ENCODE data around the gene PCBP2. TPM values are rescaled to one million over a fixed set of nuclear protein-coding genes. Genes with fewer than 3 reads are reported as not detected.

Gene PCBP2
- total and polyA plus RNA-seq, 4 experiments from 2014 or later: 88.0 to 858 (median 483) TPM

- no peaks in the 10 kb centered on the region for H3K36me3 ChIP-seq (ENCODE audit: insufficient read depth, low read length)
- Mint-ChIP-seq H3K4me3 (peak within 1 kb of the TSS; percentile 89 to 98 (median 92)), H3K27ac (peak within 1 kb of the TSS; percentile 92 to 100 (median 99)), H3K36me3 (peaks cover 3 to 21% of the 10 kb centered on the region in 2 donors), H3K27me3 (no peaks in the 10 kb centered on the region), H3K4me1 (peaks cover 17 to 63% (median 45%) of the 10 kb centered on the region in 4 donors), H3K9me3 (peaks cover 0 to 4% (median 0%) of the 10 kb centered on the region in 8 donors)
- peak; percentile 98 to 99 (median 99) for DNase-seq
- peak within 1 kb of the TSS; percentile 79 to 91 for H3K4me3 ChIP-seq (ENCODE audit: low read length in 2 of 2)
- H3K27me3 ChIP-seq (ENCODE audit: insufficient read depth, low read length): no peaks in the 10 kb centered on the region
- peak within 1 kb of the TSS; percentile 98 for H3K27ac ChIP-seq (ENCODE audit: low read depth, low read length)
- H3K4me1 ChIP-seq (ENCODE audit: insufficient read depth, low read length): peaks cover 41% of the 10 kb centered on the region
- ChIA-PET POLR2A (ENCODE audit: partially characterized antibody) (interaction anchor here (0.6 to 7.2 kb wide), 45 partner anchors 9 to 858 kb away, joined by 3 to 75 read pairs (median 5); partner anchors contain the start of genes AAAS, ATF7, ATP5MC2 and CALCOCO1), CTCF (ENCODE audit: partially characterized antibody) (interaction anchor here (0.7 to 2.1 kb wide), 12 partner anchors 8 to 182 kb away, joined by 3 to 10 read pairs (median 6); partner anchors contain the start of gene AAAS)
- no peaks in the 10 kb centered on the region for H3K9me3 ChIP-seq (ENCODE audit: control insufficient read depth in 1 of 2, low read length in 2 of 2)
- intact Hi-C loops (cut with micrococcal nuclease): loop anchor here (1.0 to 2.0 kb wide), 10 partner anchors 8 to 495 kb away; partner anchors contain the start of genes AAAS, ATF7, CSAD and EIF4B
Observed at GRCh38 chr12:53500776-53501614, 49.1 kb downstream of the PCBP2 start, which contains the start of gene TARBP2. TARBP2 (plus strand) TSS chr12:53501283; CDS start chr12:53501409, 126 bp downstream.

DNA sequence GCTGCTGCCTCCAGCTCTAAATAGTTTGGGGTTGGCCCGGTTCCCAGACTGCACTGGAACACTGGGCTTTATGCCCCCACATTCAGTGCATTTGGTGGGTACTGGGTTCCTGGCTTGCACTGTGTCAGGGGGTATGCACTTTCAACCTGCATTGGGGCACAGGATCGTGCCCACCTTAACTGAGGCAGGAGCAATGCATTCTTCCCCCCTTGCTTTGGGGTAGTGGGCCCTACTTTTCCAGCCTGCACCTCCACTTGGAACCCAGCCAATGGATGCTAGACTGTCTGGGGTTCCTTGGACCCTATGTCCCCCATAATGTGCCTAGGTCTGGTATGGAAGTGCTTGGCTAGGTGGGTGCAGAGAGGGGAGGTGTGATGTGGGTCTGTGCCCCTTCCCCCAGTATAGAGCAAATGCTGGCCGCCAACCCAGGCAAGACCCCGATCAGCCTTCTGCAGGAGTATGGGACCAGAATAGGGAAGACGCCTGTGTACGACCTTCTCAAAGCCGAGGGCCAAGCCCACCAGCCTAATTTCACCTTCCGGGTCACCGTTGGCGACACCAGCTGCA is 49.8 kb downstream of the PCBP2 start:
- Mint-ChIP-seq H3K4me1 (peaks cover 17 to 57% (median 40%) of the 10 kb centered on the region in 4 donors), H3K36me3 (peaks cover 3 to 24% of the 10 kb centered on the region in 2 donors), H3K27ac (peak overlapping the region; percentile 92 to 100 (median 99)), H3K4me3 (peak overlapping the region; percentile 89 to 98 (median 92)), H3K9me3 (peaks cover 0 to 4% (median 0%) of the 10 kb centered on the region in 8 donors), H3K27me3 (no peaks in the 10 kb centered on the region)
- CTCF ChIA-PET (ENCODE audit: partially characterized antibody): interaction anchor here (0.7 to 2.1 kb wide), 8 partner anchors 9 to 183 kb away, joined by 3 to 10 read pairs (median 6); no protein-coding TSS in a partner anchor
- intact Hi-C loops (cut with micrococcal nuclease): loop anchor here (1.0 to 2.0 kb wide), 7 partner anchors 8 to 495 kb away; partner anchors contain the start of genes AAAS, ATF7, CSAD and EIF4B
- Histone ChIP-seq H3K4me1 (ENCODE audit: insufficient read depth, low read length) (peaks cover 41% of the 10 kb centered on the region), H3K4me3 (ENCODE audit: low read length in 2 of 2) (peak overlapping the region; percentile 24 to 79), H3K36me3 (ENCODE audit: insufficient read depth, low read length) (no peaks in the 10 kb centered on the region), H3K27ac (ENCODE audit: low read depth, low read length) (peak overlapping the region; percentile 98), H3K9me3 (ENCODE audit: control insufficient read depth in 1 of 2, low read length in 2 of 2) (no peaks in the 10 kb centered on the region), H3K27me3 (ENCODE audit: insufficient read depth, low read length) (no peaks in the 10 kb centered on the region)
- POLR2A ChIA-PET (ENCODE audit: partially characterized antibody): interaction anchor here (0.9 to 7.2 kb wide), 35 partner anchors 8 to 857 kb away, joined by 3 to 75 read pairs (median 8); partner anchors contain the start of genes AAAS, ATP5MC2, CALCOCO1 and CSAD
- DNase-seq: peak in 1 of 5 donors; percentile 52

DNA sequence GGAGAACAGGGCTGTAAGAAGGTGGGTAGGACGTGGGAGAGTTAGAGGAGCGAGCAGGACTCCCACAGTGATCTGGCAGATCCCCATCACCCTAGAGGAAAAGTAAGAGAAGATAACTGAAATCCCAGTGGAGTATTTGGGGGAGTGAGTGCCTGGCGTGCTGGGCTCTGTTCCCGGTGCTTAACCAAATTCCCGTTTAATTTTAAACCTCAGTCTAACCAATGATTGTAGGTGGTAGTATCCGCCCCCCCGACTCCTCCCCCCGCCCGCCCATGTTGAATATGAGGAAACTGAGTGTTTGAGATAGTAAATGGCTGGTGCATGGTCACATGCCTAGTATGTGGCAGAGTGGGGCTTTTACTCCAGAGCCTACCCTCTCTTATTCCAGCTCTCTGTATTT is 50.4 kb downstream of the PCBP2 start:
- CTCF ChIA-PET (ENCODE audit: partially characterized antibody): interaction anchor here (2.1 kb wide), 1 partner anchor 8 kb away, joined by 10 read pairs; no protein-coding TSS in a partner anchor

DNA sequence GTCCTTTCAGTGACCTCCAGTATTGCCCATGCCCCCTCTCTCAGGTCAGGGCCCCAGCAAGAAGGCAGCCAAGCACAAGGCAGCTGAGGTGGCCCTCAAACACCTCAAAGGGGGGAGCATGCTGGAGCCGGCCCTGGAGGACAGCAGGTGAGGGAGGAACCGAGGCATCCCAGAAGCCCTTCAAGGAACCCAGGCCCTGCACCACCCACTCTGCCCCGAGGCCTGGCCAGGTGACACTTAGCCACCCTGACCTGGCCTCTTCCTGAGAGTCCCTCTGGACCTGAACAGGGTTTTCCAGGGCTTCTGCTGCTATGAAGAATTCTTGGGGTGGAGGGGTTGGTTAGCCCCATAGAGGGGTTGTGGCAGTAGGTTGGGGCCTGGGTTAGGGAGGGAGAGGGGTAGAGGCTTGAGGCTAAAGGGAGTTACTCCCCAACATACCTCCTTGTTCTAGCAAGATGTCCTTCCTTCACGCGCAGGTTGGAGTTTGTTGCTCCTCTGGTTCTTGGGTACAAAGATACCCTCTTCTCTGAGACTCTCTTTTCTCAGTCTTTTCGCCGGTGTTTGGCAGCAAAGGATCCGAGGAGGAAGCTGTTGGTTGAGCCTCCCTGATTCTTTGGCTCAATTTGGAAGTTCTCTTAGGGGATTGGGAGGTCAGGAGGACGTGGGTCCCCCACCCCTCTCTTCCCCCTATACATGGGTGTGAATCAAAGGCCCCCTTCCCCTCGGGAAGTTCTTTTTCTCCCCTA is 51.3 kb downstream of the PCBP2 start:
- Histone ChIP-seq H3K27ac (ENCODE audit: low read depth, low read length) (no peak overlapping the region), H3K9me3 (ENCODE audit: control insufficient read depth in 1 of 2, low read length in 2 of 2) (no peaks in the 10 kb centered on the region), H3K36me3 (ENCODE audit: insufficient read depth, low read length) (no peaks in the 10 kb centered on the region), H3K27me3 (ENCODE audit: insufficient read depth, low read length) (no peaks in the 10 kb centered on the region), H3K4me3 (ENCODE audit: low read length in 2 of 2) (no peak overlapping the region), H3K4me1 (ENCODE audit: insufficient read depth, low read length) (peaks cover 30% of the 10 kb centered on the region)
- Mint-ChIP-seq H3K4me3 (peak overlapping the region in 2 of 8 donors; percentile 40 to 61), H3K27me3 (no peaks in the 10 kb centered on the region), H3K4me1 (peaks cover 17 to 45% (median 29%) of the 10 kb centered on the region in 4 donors), H3K9me3 (peaks cover 0 to 4% (median 0%) of the 10 kb centered on the region in 8 donors), H3K36me3 (peaks cover 3 to 31% of the 10 kb centered on the region in 2 donors), H3K27ac (peak overlapping the region in 5 of 7 donors; percentile 9 to 68 (median 31))
- CTCF ChIA-PET (ENCODE audit: partially characterized antibody): interaction anchor here (1.2 to 2.9 kb wide), 5 partner anchors 9 to 182 kb away, joined by 3 to 13 read pairs (median 3); partner anchors contain the start of gene AAAS
- intact Hi-C loops (cut with micrococcal nuclease): no loop called here
- POLR2A ChIA-PET (ENCODE audit: partially characterized antibody): interaction anchor here (6.2 to 7.2 kb wide), 2 partner anchors 62 to 181 kb away, joined by 54 to 75 read pairs; partner anchors contain the start of genes AAAS and PRR13
- DNase-seq: no peak

More for the DNA sequence above, 50.4 kb downstream of the PCBP2 start:
- no peak for DNase-seq
- Histone ChIP-seq H3K9me3 (ENCODE audit: control insufficient read depth in 1 of 2, low read length in 2 of 2) (no peaks in the 10 kb centered on the region), H3K27ac (ENCODE audit: low read depth, low read length) (peak overlapping the region; percentile 98), H3K27me3 (ENCODE audit: insufficient read depth, low read length) (no peaks in the 10 kb centered on the region), H3K4me1 (ENCODE audit: insufficient read depth, low read length) (peaks cover 38% of the 10 kb centered on the region), H3K36me3 (ENCODE audit: insufficient read depth, low read length) (no peaks in the 10 kb centered on the region), H3K4me3 (ENCODE audit: low read length in 2 of 2) (no peak overlapping the region)
- peaks cover 17 to 52% (median 35%) of the 10 kb centered on the region in 4 donors for H3K4me1 Mint-ChIP-seq
- intact Hi-C loops (cut with micrococcal nuclease): no loop called here
- H3K36me3 Mint-ChIP-seq: peaks cover 3 to 30% of the 10 kb centered on the region in 2 donors
- H3K27ac Mint-ChIP-seq: peak overlapping the region in 6 of 7 donors; percentile 36 to 100 (median 98)
- peaks cover 0 to 4% (median 0%) of the 10 kb centered on the region in 8 donors for H3K9me3 Mint-ChIP-seq
- peak overlapping the region in 5 of 8 donors; percentile 16 to 96 (median 92) for H3K4me3 Mint-ChIP-seq
- POLR2A ChIA-PET (ENCODE audit: partially characterized antibody): interaction anchor here (3.6 to 7.2 kb wide), 3 partner anchors 61 to 282 kb away, joined by 19 to 75 read pairs (median 54); partner anchors contain the start of genes AAAS and PRR13
- no peaks in the 10 kb centered on the region for H3K27me3 Mint-ChIP-seq

DNA sequence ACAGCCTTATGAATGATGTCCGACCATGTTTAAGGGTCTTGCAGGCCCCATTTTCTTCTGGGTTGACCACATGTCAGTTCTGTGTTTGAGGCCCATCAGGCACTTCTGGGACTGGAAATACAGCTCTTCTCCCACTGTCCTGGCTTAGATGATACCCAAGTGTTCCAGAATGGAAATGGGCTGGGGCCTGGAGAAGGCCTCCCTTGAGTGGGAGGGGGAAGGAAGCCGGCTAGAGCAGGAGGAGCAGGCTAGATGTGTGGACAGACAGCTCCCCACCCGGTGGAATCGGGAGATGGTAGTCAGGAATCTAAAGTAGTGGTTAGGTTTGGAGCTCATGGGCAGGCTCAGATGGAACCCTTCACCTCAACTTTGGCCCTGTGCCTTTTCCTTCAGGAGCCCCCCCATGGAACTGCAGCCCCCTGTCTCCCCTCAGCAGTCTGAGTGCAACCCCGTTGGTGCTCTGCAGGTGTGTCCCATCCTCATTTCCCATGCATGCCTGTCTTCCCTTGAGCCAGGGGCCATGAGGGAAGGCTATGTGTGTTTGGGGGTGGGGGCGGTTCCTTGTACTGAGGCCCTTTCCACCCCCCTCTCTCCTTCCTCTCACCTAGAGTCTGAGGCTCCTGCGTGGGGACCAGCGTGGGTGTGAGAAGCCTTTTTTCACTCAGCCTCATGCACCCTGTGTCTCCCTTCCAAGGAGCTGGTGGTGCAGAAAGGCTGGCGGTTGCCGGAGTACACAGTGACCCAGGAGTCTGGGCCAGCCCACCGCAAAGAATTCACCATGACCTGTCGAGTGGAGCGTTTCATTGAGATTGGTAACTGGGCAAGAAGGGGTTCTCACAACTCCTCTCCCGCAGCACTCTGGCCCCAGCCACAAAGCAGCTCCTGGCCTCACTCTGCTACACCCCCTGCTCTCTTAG is 52.4 kb downstream of the PCBP2 start:
- H3K4me3 Mint-ChIP-seq: no peak overlapping the region
- no peaks in the 10 kb centered on the region for H3K27me3 ChIP-seq (ENCODE audit: insufficient read depth, low read length)
- POLR2A ChIA-PET (ENCODE audit: partially characterized antibody): interaction anchor here (1.3 kb wide), 1 partner anchor 11 kb away, joined by 4 read pairs; no protein-coding TSS in a partner anchor

More for the DNA sequence above, 52.4 kb downstream of the PCBP2 start:
- H3K27me3 Mint-ChIP-seq: no peaks in the 10 kb centered on the region
- CTCF ChIA-PET (ENCODE audit: partially characterized antibody): interaction anchor here (1.2 to 2.9 kb wide), 6 partner anchors 8 to 183 kb away, joined by 3 to 13 read pairs (median 4); partner anchors contain the start of gene AAAS
- H3K36me3 Mint-ChIP-seq: peaks cover 3 to 31% of the 10 kb centered on the region in 2 donors
- Histone ChIP-seq H3K36me3 (ENCODE audit: insufficient read depth, low read length) (no peaks in the 10 kb centered on the region), H3K4me3 (ENCODE audit: low read length in 2 of 2) (no peak overlapping the region), H3K9me3 (ENCODE audit: control insufficient read depth in 1 of 2, low read length in 2 of 2) (no peaks in the 10 kb centered on the region), H3K4me1 (ENCODE audit: insufficient read depth, low read length) (peaks cover 30% of the 10 kb centered on the region), H3K27ac (ENCODE audit: low read depth, low read length) (no peak overlapping the region)
- no peak for DNase-seq
- H3K9me3 Mint-ChIP-seq: peaks cover 0 to 4% (median 0%) of the 10 kb centered on the region in 8 donors
- intact Hi-C loops (cut with micrococcal nuclease): no loop called here
- peak overlapping the region in 3 of 7 donors; percentile 29 to 59 (median 46) for H3K27ac Mint-ChIP-seq
- H3K4me1 Mint-ChIP-seq: peaks cover 12 to 40% (median 28%) of the 10 kb centered on the region in 4 donors

Data from CD4-positive, alpha-beta memory T cell (primary cell).